Endothelial cell of umbilical vein (primary cell): Measurements from ENCODE around the gene SAMD4A. TPM values are rescaled to one million over a fixed set of nuclear protein-coding genes. Genes with fewer than 3 reads are reported as not detected.

ENCODE experiments used
- BruUV-seq: library from RNA; stranded (reverse); fragments of 400-500 nt; replicated peaks from 2 replicates; lab custom pipeline; 2021; lab: Mats Ljungman, UMichigan
- CTCF ChIA-PET: fragments of 300-600, 350-600 bp; sonication (Branson Sonifier 250); formaldehyde crosslinking; loops from one replicate; lab custom pipeline; 2021; ENCODE audit warnings: antibody characterized with exemption, inconsistent platforms; lab: Charles Lee
- POLR2A ChIA-PET: fragments of 300-600, 350-600 bp; sonication (Branson Sonifier 250); formaldehyde crosslinking; loops from one replicate; lab custom pipeline; 2021; ENCODE audit warnings: antibody characterized with exemption, inconsistent platforms; lab: Charles Lee
- DNase-seq: peaks from one replicate; pipeline ENCODE4 v3.0.0-alpha.2; 2011; ENCODE audit warnings: low read depth, low spot score
- FAIRE-seq: peaks from 2 replicates; lab custom pipeline; 2011; peaks lifted over from hg19 to GRCh38; lab: Jason Lieb, UNC
- H2AFZ ChIP-seq: 2 replicates; pipeline ENCODE4 v1.6.0; 2012; ENCODE audit warnings: low read depth, low read length, control low read depth, inconsistent platforms
- H3K27ac ChIP-seq: 2 replicates; pipeline ENCODE4 v1.5.1; 2011; ENCODE audit warnings: low read depth, mild to moderate bottlenecking, control low read depth, low read length, moderate library complexity; ENCODE audit not compliant: insufficient read depth
- H3K27me3 ChIP-seq, 2 experiments: 2 replicates each; pipeline versions ENCODE4 v1.6.0 to v1.6.1; 2011; ENCODE audit warnings: low read length in 2 of 2, mixed read lengths in 1 of 2; ENCODE audit not compliant: control insufficient read depth in 2 of 2, insufficient read depth in 2 of 2
- H3K36me3 ChIP-seq, 2 experiments: 2 replicates in 1 of 2; 3 replicates in 1 of 2; pipeline ENCODE4 v1.5.1; 2011; ENCODE audit warnings: low read length in 2 of 2, mild to moderate bottlenecking in 1 of 2, moderate library complexity in 1 of 2; ENCODE audit not compliant: control insufficient read depth in 2 of 2, insufficient read depth in 2 of 2; ENCODE audit errors: extremely low read depth in 1 of 2
- H3K4me1 ChIP-seq: 3 replicates; pipeline ENCODE4 v1.5.1; 2011; ENCODE audit warnings: mild to moderate bottlenecking, low read length; ENCODE audit not compliant: control insufficient read depth, insufficient read depth; ENCODE audit errors: extremely low read depth
- H3K4me2 ChIP-seq: 2 replicates; pipeline ENCODE4 v1.6.1; 2011; ENCODE audit warnings: low read length, control low read depth, mixed read lengths; ENCODE audit not compliant: insufficient read depth
- H3K4me3 ChIP-seq, 3 experiments: fragments of 200-600 bp in 1 of 3; sonication (generic), shearing (Covaris generic) in 1 of 3; replicated peaks in 1 of 3; 2 replicates each; pipeline ENCODE4 v1.5.1; 2011 to 2016; ENCODE audit warnings: control low read depth in 3 of 3, low read length in 3 of 3, mild to moderate bottlenecking in 2 of 3, inconsistent platforms in 1 of 3, low read depth in 1 of 3, moderate library complexity in 1 of 3; ENCODE audit not compliant: insufficient read depth in 1 of 3
- H3K79me2 ChIP-seq: 2 replicates; pipeline ENCODE4 v1.6.0; 2012; ENCODE audit warnings: low read length, inconsistent platforms; ENCODE audit not compliant: control insufficient read depth, insufficient read depth
- H3K9ac ChIP-seq: replicated peaks from 2 replicates; pipeline ENCODE3; 2011; ENCODE audit warnings: low read length, control low read depth; ENCODE audit not compliant: insufficient read depth; ENCODE audit errors: extremely low read depth
- H3K9me1 ChIP-seq: replicated peaks from 3 replicates; pipeline ENCODE4 v1.6.0; 2011; ENCODE audit warnings: mild to moderate bottlenecking, low read length; ENCODE audit not compliant: control insufficient read depth, insufficient read depth; ENCODE audit errors: extremely low read depth
- H3K9me3 ChIP-seq: replicated peaks from 2 replicates; pipeline ENCODE4 v1.5.1; 2012; ENCODE audit warnings: low read length, inconsistent platforms; ENCODE audit not compliant: control insufficient read depth, insufficient read depth
- H4K20me1 ChIP-seq: replicated peaks from 2 replicates; pipeline ENCODE3; 2011; ENCODE audit warnings: mild to moderate bottlenecking, low read length; ENCODE audit not compliant: control insufficient read depth, insufficient read depth; ENCODE audit errors: extremely low read depth
- CTCF ChIP-seq, 2 donors: IDR thresholded peaks; 1 replicate in 1 of 2; 2 replicates in 1 of 2; pipeline ENCODE4 v1.5.1; 2011; ENCODE audit warnings: low read length in 2 of 2, mild to moderate bottlenecking in 2 of 2, moderate library complexity in 2 of 2, control low read depth in 1 of 2, inconsistent platforms in 1 of 2, low read depth in 1 of 2; ENCODE audit not compliant: insufficient read depth in 1 of 2; ENCODE audit errors: extremely low read depth in 1 of 2
- EZH2 ChIP-seq: IDR thresholded peaks from 2 replicates; pipeline ENCODE4 v1.6.1; 2012; ENCODE audit warnings: borderline replicate concordance, low read depth, mild to moderate bottlenecking, moderate library complexity, low read length, inconsistent platforms; ENCODE audit not compliant: severe bottlenecking
- FOS ChIP-seq: IDR thresholded peaks from 2 replicates; pipeline ENCODE4 v1.6.1; 2011; ENCODE audit warnings: mild to moderate bottlenecking, low read length, moderate library complexity, borderline replicate concordance; ENCODE audit not compliant: insufficient read depth
- GATA2 ChIP-seq: IDR thresholded peaks from 2 replicates; pipeline ENCODE4 v1.7.0; 2011; ENCODE audit warnings: low read depth, mild to moderate bottlenecking, moderate library complexity, mixed read lengths, low read length; ENCODE audit not compliant: insufficient read length, insufficient read depth
- JUN ChIP-seq: IDR thresholded peaks from 2 replicates; pipeline ENCODE4 v1.6.1; 2011; ENCODE audit warnings: borderline replicate concordance, low read depth; ENCODE audit not compliant: insufficient read length, insufficient read depth
- MYC ChIP-seq: IDR thresholded peaks from one replicate; pipeline ENCODE4 v1.6.1; 2011; ENCODE audit warnings: mild to moderate bottlenecking, low read depth, low read length
- POLR2A ChIP-seq: IDR thresholded peaks from 2 replicates; pipeline ENCODE4 v1.6.1; 2012; ENCODE audit warnings: low read depth, mild to moderate bottlenecking, control low read depth, low read length
- POLR2AphosphoS5 ChIP-seq: IDR thresholded peaks from 2 replicates; pipeline ENCODE4 v1.6.1; 2012; ENCODE audit warnings: low read depth, mild to moderate bottlenecking, control low read depth, low read length, moderate library complexity; ENCODE audit not compliant: insufficient read depth
- dilution Hi-C: fragments of 300-500 bp; cut with MboI; formaldehyde crosslinking; loops from one replicate; pipeline ENCODE4 v1.15.0; 2019; ENCODE audit warnings: low sequenced_read_pairs; ENCODE audit not compliant: extremely low pct_ligation_motif_present
- intact Hi-C: fragments of 100-400 bp; cut with micrococcal nuclease; formaldehyde crosslinking; loops from one replicate; pipeline ENCODE4 v1.10.0; 2022
- polyA plus RNA-seq, 4 experiments: library from polyadenylated mRNA; depleted of rRNA in 3 of 4; stranded (reverse) in 3 of 4; unstranded in 1 of 4; fragments of >200 nt; gene quantifications; 2 replicates each; pipeline versions ENCODE4 v1.2.1 to v1.2.3, GENCODE V29; 2011 to 2012; ENCODE audit warnings: missing spikeins in 1 of 4
- total RNA-seq: library from RNA; stranded (reverse); gene quantifications from 2 replicates; pipeline ENCODE4 v1.2.3, GENCODE V29; 2021
- TF ChIP-seq, protein P1 (sequence below): IDR thresholded peaks from 2 replicates; pipeline ENCODE4 v1.6.1; 2011; ENCODE audit not compliant: insufficient read depth, insufficient read length

SAMD4A gene
- total and polyA plus RNA-seq, 2 donors (not counting 3 experiments of a cell fraction or from before 2014, with no cell fraction given): 37.7 to 95.3 TPM

DNA sequence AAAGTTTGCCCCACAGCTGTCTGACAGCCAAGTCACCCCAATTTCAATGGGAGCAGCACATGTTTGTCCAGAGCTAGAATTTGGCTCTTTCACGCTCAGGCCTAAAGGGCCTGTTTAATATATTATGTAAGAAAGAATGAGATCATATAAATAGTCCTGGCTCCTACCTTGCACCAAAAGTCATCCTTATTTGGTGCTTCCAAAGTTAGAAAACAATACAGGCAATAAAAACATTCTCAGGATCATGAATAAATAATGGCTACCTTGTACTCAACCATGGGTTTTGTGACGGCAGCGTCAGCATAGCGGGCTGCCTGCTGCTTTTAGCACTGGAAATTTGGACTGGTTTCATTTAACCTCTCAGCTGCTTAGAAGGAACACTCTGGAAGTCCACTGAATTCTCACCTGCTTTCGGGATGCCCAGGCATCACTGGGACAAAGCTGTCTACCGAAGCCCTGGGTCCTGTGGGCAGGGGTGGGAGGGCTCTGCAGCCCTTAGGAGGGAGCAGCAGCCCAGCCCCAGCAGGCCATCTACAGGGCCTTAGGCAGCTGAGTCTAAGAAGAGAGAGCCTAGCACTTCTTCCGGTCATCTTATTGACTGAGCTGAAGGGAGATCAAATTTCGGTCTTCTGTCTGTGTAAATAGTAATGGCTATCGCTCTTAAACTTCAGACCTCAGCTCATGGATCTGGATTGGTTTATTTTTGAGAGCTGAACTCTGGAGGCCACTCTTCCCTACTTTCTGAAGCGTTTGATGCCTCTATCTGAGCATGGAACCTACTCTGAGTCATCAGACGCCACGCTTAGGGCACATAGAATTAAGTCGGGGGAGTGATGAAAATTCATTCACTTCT, 106.5 kb downstream of the SAMD4A start:
- no peak overlapping the region for H3K4me3 ChIP-seq
- no peaks in the 10 kb centered on the region for H3K9me3 ChIP-seq
- ChIA-PET POLR2A (no interaction called here), CTCF (no interaction called here)
- no peak for DNase-seq
- intact Hi-C loops (no loop called here), dilution Hi-C loops (no loop called here)
- H3K27me3 ChIP-seq: no peaks in the 10 kb centered on the region
- H3K4me2 ChIP-seq: no peak overlapping the region
- H3K79me2 ChIP-seq: peaks cover 54% of the 10 kb centered on the region
- TF ChIP-seq CTCF (IDR thresholded peaks at IDR 0.05; ENCODE audit: extremely low read depth in 1 of 2, insufficient read depth in 1 of 2, low read depth in 1 of 2, low read length in 2 of 2) (no peak), POLR2A (no peak), MYC (no peak), EZH2 (no peak), FOS (no peak), POLR2AphosphoS5 (no peak), GATA2 (no peak), JUN (no peak)
- TF ChIP-seq, protein P1, sequence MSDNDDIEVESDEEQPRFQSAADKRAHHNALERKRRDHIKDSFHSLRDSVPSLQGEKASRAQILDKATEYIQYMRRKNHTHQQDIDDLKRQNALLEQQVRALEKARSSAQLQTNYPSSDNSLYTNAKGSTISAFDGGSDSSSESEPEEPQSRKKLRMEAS: no peak
- no peak for FAIRE-seq
- H4K20me1 ChIP-seq: no peaks in the 10 kb centered on the region
- H3K27ac ChIP-seq: no peak overlapping the region
- no TSS peak for BruUV-seq
- no peak overlapping the region for H3K9ac ChIP-seq
- H3K4me1 ChIP-seq: peaks cover 23% of the 10 kb centered on the region
- H3K36me3 ChIP-seq: peaks cover 2 to 5% of the 10 kb centered on the region in 2 experiments
- H3K9me1 ChIP-seq: no peaks in the 10 kb centered on the region
- H2AFZ ChIP-seq: no peak overlapping the region
